Mucosa of descending colon (tissue), 3 donors: ENCODE results near the gene OSBPL10. TPM values are rescaled to one million over a fixed set of nuclear protein-coding genes. Genes with fewer than 3 reads are reported as not detected.

Experiments used
- ATAC-seq: fragments of 200-7000 bp; cut with Tn5 transposase; one replicate; pipeline ENCODE4 v1.9.1; 2020; ENCODE audit warnings: mild to moderate bottlenecking, moderate library complexity
- DNase-seq, 3 donors: peaks; one replicate each; pipeline ENCODE4 v3.0.0-alpha.2; 2020
- H3K36me3 ChIP-seq: fragments of 200-600 bp; one replicate; pipeline ENCODE4 v1.8.0; 2021; ENCODE audit warnings: low read depth, mild to moderate bottlenecking
- H3K4me1 ChIP-seq: fragments of 200-600 bp; one replicate; pipeline ENCODE4 v1.8.0; 2021; ENCODE audit warnings: low read depth, mild to moderate bottlenecking
- H3K4me3 ChIP-seq: fragments of 200-600 bp; one replicate; pipeline ENCODE4 v1.8.0; 2021; ENCODE audit warnings: mild to moderate bottlenecking
- H3K9me3 ChIP-seq: fragments of 200-600 bp; one replicate; pipeline ENCODE4 v1.8.0; 2021; ENCODE audit warnings: mild to moderate bottlenecking
- CTCF ChIP-seq: fragments of 200-600 bp; IDR thresholded peaks from one replicate; pipeline ENCODE4 v1.8.0; 2022; ENCODE audit warnings: antibody characterized with exemption, mild to moderate bottlenecking
- intact Hi-C, 2 donors: fragments of 100-400 bp; cut with DNase I in 1 of 2; cut with micrococcal nuclease in 1 of 2; formaldehyde crosslinking; loops; one replicate each; pipeline versions ENCODE4 v1.11.0 to v1.11.1; 2022; cut with DNase I, micrococcal nuclease
- total RNA-seq, 3 donors: library from RNA; stranded (reverse); fragmentation: NEBNext Ultra II Directional in 2 of 3; extraction: Animal tissue kit (Norgen Biotek cat#: 25700) in 2 of 3; gene quantifications; one replicate each; pipeline versions ENCODE4 v1.2.1 to v1.2.4, GENCODE V29; 2021 to 2023
- donor health status: DM: no; HTN: no; CAD: no; lungs with moderate emphysema.
- donor health status: DM: no; HTN: no; CAD: no.
- donor health status: DM: no; HTN: yes; CAD: no.

The OSBPL10 gene
- total RNA-seq, 3 donors from 2014 or later: 15.7 to 23.9 (median 16.6) TPM

- no peak for ATAC-seq
- Histone ChIP-seq H3K4me3 (no peak overlapping the region), H3K36me3 (no peaks in the 10 kb centered on the region), H3K4me1 (no peaks in the 10 kb centered on the region), H3K9me3 (no peaks in the 10 kb centered on the region)
- no peak for TF ChIP-seq CTCF
- DNase-seq: no peak
- intact Hi-C loops: no loop called here
Observed at GRCh38 chr3:31971607-31972006, 9.5 kb downstream of the OSBPL10 start.

GRCh38 chr3:31968927-31969418 is 12.1 kb downstream of the OSBPL10 start:
- intact Hi-C loops: no loop called here
- no peak for DNase-seq

GRCh38 chr3:31968369-31968926 is 12.6 kb downstream of the OSBPL10 start:
- TF ChIP-seq CTCF: no peak
- DNase-seq: no peak
- H3K9me3 ChIP-seq: no peaks in the 10 kb centered on the region
- ATAC-seq: no peak
- H3K36me3 ChIP-seq: no peaks in the 10 kb centered on the region
- H3K4me1 ChIP-seq: no peaks in the 10 kb centered on the region
- H3K4me3 ChIP-seq: no peak overlapping the region
- intact Hi-C loops: no loop called here

More at GRCh38 chr3:31968927-31969418, 12.1 kb downstream of the OSBPL10 start:
- Histone ChIP-seq H3K36me3 (no peaks in the 10 kb centered on the region), H3K4me3 (no peak overlapping the region), H3K9me3 (no peaks in the 10 kb centered on the region), H3K4me1 (no peaks in the 10 kb centered on the region)
- peak; percentile 50 for ATAC-seq
- TF ChIP-seq CTCF: no peak

- ATAC-seq: no peak
- Histone ChIP-seq H3K9me3 (no peaks in the 10 kb centered on the region), H3K4me1 (no peaks in the 10 kb centered on the region), H3K36me3 (no peaks in the 10 kb centered on the region), H3K4me3 (no peak overlapping the region)
- no peak for TF ChIP-seq CTCF
- intact Hi-C loops: no loop called here
- DNase-seq: no peak
Observed at GRCh38 chr3:31967592-31967991, 13.5 kb downstream of the OSBPL10 start.

- ATAC-seq (no peak), DNase-seq (no peak)
- Histone ChIP-seq H3K36me3 (no peaks in the 10 kb centered on the region), H3K9me3 (no peaks in the 10 kb centered on the region), H3K4me3 (no peak overlapping the region), H3K4me1 (no peaks in the 10 kb centered on the region)
- no peak for TF ChIP-seq CTCF
- intact Hi-C loops: no loop called here
Observed at GRCh38 chr3:31966978-31967591, 14.0 kb downstream of the OSBPL10 start.
